ENCODE results near the gene SPTBN4.
"Not testable (repeated sequence)": the region's sequence is repeated elsewhere in the genome, so short reads cannot be mapped to it uniquely, and the experiment has no call there.

Gene SPTBN4

GRCh38 chr19:40534148-40534547 lies 67.3 kb downstream of the SPTBN4 start:
- DNase-seq, result no peak

- DNase-seq, result no peak
Measured at GRCh38 chr19:40539070-40539469, 72.3 kb downstream of the SPTBN4 start.

GRCh38 chr19:40542202-40542859 lies 75.5 kb downstream of the SPTBN4 start:
- no peak for DNase-seq

- no peak for DNase-seq
Measured at GRCh38 chr19:40543029-40543597, 76.3 kb downstream of the SPTBN4 start.

GRCh38 chr19:40546153-40546841 lies 79.5 kb downstream of the SPTBN4 start:
- not testable (repeated sequence) for DNase-seq

GRCh38 chr19:40547190-40547589 lies 80.4 kb downstream of the SPTBN4 start:
- not testable (repeated sequence) for DNase-seq

- no peak for DNase-seq
Measured at GRCh38 chr19:40547836-40548235, 81.0 kb downstream of the SPTBN4 start.

- DNase-seq, result no peak
Measured at GRCh38 chr19:40549007-40549708, 82.4 kb downstream of the SPTBN4 start.

- no peak for DNase-seq
Measured at GRCh38 chr19:40550951-40551350, 84.2 kb downstream of the SPTBN4 start.

- DNase-seq, result no peak
Measured at GRCh38 chr19:40552848-40553247, 86.0 kb downstream of the SPTBN4 start.

- no peak for DNase-seq
Measured at GRCh38 chr19:40553885-40554857, 87.4 kb downstream of the SPTBN4 start.

GRCh38 chr19:40555978-40556689 lies 89.3 kb downstream of the SPTBN4 start:
- DNase-seq, result no peak

GRCh38 chr19:40556953-40557530 lies 90.2 kb downstream of the SPTBN4 start:
- DNase-seq, result no peak

- no peak for DNase-seq
Measured at GRCh38 chr19:40559394-40559793, 92.6 kb downstream of the SPTBN4 start.

- DNase-seq, result no peak
Measured at GRCh38 chr19:40560092-40560507, 93.3 kb downstream of the SPTBN4 start.

GRCh38 chr19:40561947-40562346 lies 95.1 kb downstream of the SPTBN4 start:
- DNase-seq, result no peak

GRCh38 chr19:40564535-40564934 lies 97.7 kb downstream of the SPTBN4 start:
- not testable (repeated sequence) for DNase-seq

- no peak for DNase-seq
Measured at GRCh38 chr19:40565355-40565754, 98.6 kb downstream of the SPTBN4 start.

- no peak for DNase-seq
Measured at GRCh38 chr19:40565910-40566495, 99.2 kb downstream of the SPTBN4 start.

GRCh38 chr19:40567040-40567749 lies 100.4 kb downstream of the SPTBN4 start:
- no peak for DNase-seq

All from hippocampal formation (tissue), 2 donors.